ENCODE results near the gene UNKL.

The UNKL gene

DNA sequence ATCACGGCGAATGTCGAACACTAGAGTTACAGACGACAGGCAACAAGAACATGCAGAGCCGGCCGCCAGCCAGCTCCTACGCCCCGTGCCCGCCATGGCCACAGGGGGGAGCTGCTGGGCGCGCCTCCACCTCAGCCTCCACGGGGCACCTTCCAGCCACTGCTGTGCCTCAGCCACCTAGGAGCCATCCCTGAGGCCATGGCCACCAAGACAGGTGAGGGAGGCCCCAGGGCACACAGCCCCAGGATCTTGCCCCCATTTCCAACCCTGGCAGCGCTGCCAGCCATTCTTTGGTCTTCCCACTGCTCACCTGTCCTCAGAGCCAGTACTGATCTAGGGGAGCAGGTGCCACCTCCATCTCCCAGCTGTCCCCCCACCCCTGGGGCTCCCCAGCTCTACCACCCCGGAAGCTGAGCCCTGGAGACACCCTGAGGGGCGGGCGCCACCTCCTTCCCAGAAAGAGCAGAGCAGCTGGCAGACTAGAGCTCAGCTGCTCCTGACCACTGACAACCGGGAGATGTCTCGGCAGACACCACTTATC is 50.9 kb downstream of the UNKL start:
- H3K4me3 ChIP-seq (ENCODE audit: low read depth, low read length): no peak overlapping the region
- DNase-seq (ENCODE audit: low read depth): no peak

DNA sequence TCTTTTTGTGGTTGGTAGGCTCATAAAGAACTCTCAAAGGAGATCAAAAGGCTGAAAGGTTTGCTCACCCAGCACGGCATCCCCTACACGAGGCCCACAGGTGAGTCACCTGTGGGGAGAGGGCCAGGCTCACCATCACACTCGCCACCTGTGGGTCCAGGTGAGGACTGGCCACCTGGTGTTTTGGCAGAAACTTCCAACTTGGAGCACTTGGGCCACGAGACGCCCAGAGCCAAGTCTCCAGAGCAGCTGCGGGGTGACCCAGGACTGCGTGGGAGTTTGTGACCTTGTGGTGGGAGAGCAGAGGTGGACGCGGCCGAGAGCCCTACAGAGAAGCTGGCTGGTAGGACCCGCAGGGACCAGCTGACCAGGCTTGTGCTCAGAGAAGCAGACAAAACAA is 51.7 kb downstream of the UNKL start:
- no peak overlapping the region for H3K4me3 ChIP-seq (ENCODE audit: low read depth, low read length)
- DNase-seq (ENCODE audit: low read depth): no peak

DNA sequence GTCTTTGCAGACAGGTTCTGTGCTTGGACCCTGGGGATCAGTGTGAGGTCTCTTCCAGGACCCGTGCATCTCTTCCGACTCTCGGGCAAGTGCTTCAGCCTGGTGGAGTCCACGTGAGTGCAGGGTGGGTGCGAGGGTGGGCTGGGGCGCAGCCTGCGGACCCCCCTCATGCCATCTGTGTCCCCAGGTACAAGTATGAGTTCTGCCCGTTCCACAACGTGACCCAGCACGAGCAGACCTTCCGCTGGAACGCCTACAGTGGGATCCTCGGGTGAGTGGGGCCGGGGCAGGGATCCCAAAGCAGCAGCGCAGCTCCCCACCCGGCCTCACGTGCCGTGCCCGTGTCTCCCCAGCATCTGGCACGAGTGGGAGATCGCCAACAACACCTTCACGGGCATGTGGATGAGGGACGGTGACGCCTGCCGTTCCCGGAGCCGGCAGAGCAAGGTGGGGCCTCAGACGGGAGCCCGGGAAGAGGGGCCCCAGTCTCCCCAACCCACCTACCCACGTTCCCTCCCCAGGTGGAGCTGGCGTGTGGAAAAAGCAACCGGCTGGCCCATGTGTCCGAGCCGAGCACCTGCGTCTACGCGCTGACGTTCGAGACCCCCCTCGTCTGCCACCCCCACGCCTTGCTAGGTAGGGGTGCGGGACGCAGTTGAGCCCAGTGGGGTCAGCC is 52.7 kb downstream of the UNKL start:
- H3K4me3 ChIP-seq (ENCODE audit: low read depth, low read length): no peak overlapping the region
- DNase-seq (ENCODE audit: low read depth): no peak

DNA sequence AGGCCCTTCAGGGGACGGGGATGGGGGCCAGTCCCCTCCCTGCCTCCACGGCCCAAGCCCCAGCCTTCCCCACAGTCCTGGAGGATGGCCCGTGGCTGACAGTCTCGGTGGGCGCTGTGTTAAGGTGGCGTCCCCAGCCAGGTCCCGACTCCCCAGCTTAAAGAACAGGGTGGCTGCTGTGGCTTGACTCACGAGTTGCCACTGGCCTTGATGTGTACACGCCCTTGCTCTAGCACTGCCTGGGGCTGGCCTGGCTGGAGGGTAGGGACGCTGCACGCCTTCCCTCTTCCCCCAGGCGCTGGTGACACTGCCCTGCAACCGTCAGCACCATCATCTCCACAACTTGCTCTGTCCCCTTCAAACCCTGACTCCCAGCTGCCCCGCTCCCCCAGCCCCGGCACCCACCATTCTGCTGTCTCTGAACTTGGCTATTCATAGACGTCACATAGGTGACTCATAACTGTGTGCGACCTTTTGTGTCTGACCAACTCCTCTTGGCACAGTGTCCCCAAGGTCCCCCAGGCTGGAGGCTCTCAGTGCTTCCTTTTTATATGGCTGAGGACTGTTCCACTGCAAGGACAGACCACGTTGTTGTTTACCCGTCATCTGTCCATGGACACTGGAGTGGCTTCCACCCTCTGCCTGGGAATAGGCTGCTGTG is 56.5 kb downstream of the UNKL start:
- H3K4me3 ChIP-seq (ENCODE audit: low read depth, low read length): no peak overlapping the region
- DNase-seq (ENCODE audit: low read depth): no peak

DNA sequence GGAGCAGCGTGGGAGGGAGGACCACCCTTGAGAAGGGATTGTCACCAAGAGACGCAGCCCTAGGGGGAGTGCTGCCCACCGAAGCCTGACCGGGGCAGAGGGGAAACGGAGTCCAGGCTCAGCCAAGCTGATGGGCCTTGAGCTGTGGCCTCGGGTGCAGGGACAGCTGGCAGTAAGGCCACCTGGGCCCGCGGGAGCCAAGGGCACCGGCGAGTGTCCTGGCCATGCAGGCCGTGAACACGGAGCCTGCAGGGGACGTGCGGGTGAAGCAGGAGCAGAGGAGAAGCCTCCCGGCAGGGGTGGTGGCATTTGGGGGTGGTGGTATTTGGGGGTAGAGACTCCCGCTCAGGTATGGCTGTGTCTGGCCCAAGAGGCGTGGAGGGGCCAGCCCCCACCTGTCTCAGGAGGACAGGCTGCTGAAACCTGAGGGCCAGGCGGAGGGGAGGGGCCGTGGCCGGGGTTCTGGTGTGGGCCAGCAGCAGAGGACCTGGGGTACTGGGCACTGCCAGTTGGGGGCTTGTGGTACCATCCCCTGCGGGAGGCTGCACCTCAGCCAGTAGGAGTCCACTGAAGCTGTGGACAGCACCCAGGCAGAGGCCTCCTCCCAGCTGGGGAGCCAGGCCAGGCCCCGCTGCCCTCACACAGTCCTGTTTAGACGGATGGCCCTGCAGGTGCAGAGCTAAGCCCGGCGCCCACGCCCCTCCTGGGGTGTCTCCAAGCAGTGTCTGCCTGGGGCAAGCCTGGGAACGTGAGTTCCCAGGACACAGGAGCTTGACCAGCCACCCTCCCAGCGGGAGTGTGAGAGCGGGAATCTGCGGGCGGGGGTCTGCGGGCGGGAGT is 58.2 kb downstream of the UNKL start:
- H3K4me3 ChIP-seq (ENCODE audit: low read depth, low read length): no peak overlapping the region

DNA sequence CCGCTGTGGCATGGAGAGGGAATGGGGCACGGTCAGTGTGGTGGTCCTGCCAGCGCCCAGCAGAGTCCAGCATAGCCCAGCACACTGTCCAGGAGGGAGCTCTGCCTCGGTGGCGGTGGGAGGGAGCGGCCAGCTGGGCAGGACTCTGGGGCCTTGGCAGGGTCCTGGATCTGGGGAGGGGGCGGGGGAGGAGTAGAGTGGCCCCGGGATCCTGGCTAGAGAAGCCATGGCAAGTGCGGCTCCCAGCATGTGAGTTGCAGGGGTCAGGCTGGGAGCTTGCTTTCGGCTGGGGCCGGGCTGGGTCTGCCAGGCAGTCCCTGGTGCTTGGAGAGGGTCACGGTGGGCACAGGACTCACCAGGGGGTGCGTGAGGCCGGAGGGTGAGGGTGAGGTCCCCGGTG is 58.9 kb downstream of the UNKL start:
- H3K4me3 ChIP-seq (ENCODE audit: low read depth, low read length): no peak overlapping the region
- no peak for DNase-seq (ENCODE audit: low read depth)

More for the DNA sequence above, 58.2 kb downstream of the UNKL start:
- DNase-seq (ENCODE audit: low read depth): no peak

DNA sequence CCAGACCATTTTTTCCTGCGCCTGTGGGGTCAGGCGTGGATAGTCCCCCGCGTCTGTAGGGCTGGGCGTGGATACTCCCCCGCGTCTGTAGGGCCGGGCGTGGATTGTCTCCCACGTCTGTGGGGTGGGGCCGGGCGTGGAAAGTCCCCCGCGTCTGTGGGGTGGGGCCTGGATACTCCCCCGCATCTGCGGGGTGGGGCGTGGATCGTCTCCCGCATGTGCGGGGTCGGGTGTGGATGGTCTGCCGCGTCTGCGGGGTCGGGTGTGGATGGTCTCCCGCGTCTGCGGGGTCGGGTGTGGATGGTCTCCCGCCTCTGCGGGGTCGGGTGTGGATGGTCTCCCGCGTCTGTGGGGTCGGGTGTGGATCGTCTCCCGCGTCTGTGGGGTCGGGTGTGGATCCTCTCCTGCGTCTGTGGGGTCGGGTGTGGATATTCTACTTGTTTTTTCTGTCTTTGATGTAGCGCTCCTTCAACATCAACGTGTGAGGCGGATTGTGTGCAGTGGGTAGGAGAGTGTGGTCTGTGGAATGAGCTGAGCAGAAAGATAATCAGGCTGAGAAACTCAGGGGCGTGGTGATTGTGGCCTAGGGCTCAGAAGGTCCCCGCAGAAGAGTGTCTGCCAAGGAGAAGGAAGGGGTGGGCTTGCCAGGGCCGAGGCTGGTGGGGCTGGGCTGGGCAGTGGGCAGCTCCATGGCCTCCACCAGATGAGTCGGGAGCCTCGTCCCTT is 59.5 kb downstream of the UNKL start:
- H3K4me3 ChIP-seq (ENCODE audit: low read depth, low read length): no peak overlapping the region
- DNase-seq (ENCODE audit: low read depth): no peak

DNA sequence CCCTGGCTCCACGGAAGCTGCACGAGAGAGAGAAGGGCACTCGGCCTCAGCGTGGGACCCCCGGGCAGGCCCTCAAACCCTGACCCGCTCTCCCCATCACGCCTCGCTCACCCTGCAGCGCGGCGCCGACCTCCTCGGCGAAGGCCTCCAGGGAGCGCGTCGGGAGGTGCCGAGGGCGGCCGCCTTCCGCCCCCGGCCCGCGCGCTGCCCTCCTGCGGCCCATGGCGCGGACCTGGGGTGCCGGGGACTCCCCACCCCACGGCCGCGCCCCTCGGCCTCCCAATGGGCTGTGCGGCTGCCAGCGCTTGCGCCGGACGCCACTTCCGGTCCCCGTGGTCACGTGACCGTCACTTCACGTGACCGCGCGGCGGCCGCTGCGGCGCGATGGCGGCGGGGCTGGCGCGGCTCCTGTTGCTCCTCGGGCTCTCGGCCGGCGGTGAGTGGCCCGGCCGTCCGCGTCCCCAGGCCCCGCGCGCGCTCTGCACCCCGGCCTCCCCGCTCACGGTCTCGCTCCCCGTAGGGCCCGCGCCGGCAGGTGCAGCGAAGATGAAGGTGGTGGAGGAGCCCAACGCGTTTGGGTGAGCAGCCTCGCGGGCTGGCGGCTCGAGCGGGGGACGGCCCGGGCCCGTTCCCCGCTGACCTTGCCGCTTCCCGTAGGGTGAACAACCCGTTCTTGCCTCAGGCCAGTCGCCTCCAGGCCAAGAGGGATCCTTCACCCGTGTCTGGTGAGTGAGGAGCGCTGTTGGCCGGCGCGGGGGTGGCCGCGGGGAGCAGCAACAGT is 62.7 kb downstream of the UNKL start, which contains the start of the genes GNPTG and TSR3:
TSS of gene GNPTG (plus strand) at position 350 of the 781 bp plus-strand sequence. CDS start at position 385, 35 bp downstream.
TSS of gene TSR3 (minus strand) at position 297 of the 781 bp plus-strand sequence. CDS start at position 223, 74 bp downstream.
- H3K4me3 ChIP-seq (ENCODE audit: low read depth, low read length): peak within 1 kb of the TSS; percentile 61
- peak; percentile 77 for DNase-seq (ENCODE audit: low read depth)

DNA sequence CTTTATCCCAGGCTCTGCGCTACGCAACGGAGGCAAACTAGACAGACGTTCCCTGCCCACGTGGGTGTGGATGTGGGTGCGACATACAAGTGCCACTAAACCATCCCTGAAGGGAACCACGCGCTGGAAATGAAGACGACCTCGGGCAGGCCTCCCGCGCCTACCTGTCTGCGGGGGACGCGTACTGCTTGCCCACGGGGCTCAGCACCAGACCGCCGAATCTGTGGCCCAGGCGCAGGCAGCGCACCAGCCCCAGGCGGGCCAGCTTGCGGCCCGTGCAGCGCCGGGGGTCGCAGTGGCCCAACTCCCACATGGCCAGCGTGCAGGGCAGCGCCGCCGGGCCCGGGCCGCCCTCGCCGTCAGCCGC is 63.3 kb downstream of the UNKL start:
- H3K4me3 ChIP-seq (ENCODE audit: low read depth, low read length): peak overlapping the region; percentile 61
- no peak for DNase-seq (ENCODE audit: low read depth)

DNA sequence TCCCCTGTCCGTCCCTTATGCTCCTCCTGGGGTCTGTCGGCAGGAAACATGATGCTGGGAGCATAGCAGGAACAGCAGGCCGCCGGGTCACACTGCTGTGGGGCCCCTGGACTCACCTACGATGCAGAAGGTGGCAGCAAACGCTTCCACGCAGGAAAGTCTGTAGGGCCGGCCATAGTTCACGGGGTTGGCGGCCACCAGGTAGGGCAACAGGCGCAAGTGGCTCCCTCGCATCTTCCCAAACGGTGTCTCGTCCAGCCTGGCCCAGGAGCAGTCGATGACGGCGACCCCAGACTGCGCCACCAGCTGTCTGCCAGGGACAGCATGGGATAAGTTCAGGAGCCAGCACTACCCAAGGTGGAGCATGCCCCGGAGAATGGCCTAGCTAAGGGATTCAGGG is 63.8 kb downstream of the UNKL start:
- DNase-seq (ENCODE audit: low read depth): no peak
- peak overlapping the region; percentile 61 for H3K4me3 ChIP-seq (ENCODE audit: low read depth, low read length)

DNA sequence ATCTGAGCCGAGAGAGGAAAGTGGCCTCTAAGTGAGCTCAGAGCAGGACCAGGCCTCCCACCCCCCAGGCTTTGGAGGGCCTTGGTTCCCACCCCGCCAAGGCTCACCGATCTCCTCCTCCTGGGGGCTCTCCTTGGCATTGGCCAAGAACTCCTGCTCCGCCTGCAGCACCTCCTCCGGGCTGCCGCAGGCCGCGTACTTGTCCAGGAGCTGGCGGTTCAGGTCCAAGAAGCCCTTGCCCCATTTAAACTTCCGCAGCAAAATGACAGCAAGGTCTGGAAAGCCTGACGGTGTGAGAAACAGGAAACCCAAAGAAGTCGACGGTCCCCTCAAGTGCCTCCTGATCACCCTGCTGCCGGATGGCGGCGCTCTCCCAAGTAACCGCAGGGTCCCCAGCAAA is 64.6 kb downstream of the UNKL start:
- H3K4me3 ChIP-seq (ENCODE audit: low read depth, low read length): no peak overlapping the region
- no peak for DNase-seq (ENCODE audit: low read depth)

DNA sequence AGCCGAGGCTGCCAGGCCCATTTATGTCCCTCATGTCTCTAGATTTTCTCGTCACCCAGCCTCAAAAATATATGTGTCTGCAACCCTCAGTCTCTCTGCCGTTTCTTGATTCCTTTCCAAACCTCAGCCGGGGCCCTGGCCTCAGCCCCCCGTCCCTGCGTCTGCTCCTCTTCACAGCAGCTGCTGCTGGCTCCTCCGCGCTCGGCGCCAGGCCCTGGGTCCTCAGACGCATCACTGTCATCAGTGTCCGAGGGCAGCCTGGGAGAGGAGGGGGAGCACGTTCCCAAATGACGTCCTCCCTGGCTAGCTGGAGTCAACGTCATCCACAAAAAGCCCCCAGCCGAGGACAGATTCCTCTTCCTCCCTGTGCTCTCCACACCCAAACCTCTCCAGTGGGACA is 65.2 kb downstream of the UNKL start:
- DNase-seq (ENCODE audit: low read depth): no peak
- H3K4me3 ChIP-seq (ENCODE audit: low read depth, low read length): no peak overlapping the region

DNA sequence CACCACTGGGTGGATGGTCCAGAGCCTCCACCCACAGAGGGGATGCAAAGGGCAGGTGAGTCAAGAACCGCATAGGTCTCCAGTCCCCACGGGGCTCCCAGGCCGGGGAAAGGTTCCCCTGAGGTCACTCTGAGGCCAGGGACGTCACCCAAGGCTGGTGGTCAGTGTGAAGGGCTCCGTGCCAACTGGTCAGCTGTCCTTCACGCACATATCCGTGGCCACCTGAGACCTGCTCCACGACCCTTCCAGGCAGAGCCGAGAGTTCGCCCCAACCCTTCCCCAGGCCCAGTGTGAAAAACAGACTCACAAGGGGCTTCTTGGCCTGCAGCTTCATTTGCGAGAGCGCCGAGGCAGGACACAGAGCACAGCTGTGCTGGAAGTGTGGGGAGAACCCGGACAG is 65.6 kb downstream of the UNKL start:
- no peak for DNase-seq (ENCODE audit: low read depth)
- H3K4me3 ChIP-seq (ENCODE audit: low read depth, low read length): no peak overlapping the region

DNA sequence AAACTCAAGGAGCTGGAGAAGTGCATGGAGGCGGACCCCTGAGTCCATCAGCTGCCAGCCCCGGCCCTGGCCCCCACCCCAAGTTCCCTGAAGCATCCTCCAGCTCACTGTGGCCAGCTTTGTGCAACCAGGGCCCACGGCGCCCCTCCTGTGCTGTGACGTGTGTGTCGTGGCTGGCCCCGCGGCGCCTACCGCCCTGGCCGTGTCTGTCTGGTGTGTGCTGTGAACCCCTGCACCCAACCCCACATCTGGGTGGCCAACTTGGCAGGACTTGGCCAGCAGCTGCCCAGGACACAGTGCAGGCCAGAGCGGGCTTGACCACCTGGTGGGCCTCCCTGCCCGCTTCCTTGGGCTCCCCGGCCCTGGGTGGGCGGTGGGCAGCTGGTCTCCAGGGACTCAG is 66.1 kb downstream of the UNKL start:
- no peak overlapping the region for H3K4me3 ChIP-seq (ENCODE audit: low read depth, low read length)
- no peak for DNase-seq (ENCODE audit: low read depth)

DNA sequence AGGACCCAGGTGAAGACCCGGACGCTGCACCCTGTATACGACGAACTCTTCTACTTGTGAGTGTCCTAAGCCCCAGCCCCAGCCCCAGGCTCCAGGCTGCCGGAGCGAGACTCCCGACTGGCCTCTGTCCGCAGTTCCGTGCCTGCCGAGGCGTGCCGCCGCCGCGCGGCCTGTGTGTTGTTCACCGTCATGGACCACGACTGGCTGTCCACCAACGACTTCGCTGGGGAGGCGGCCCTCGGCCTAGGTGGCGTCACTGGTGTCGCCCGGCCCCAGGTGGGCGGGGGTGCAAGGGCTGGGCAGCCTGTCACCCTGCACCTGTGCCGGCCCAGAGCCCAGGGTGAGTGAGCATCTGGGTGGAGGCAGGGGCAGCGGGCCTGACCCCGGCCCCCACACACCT is 66.5 kb downstream of the UNKL start:
- no peak for DNase-seq (ENCODE audit: low read depth)
- H3K4me3 ChIP-seq (ENCODE audit: low read depth, low read length): no peak overlapping the region

DNA sequence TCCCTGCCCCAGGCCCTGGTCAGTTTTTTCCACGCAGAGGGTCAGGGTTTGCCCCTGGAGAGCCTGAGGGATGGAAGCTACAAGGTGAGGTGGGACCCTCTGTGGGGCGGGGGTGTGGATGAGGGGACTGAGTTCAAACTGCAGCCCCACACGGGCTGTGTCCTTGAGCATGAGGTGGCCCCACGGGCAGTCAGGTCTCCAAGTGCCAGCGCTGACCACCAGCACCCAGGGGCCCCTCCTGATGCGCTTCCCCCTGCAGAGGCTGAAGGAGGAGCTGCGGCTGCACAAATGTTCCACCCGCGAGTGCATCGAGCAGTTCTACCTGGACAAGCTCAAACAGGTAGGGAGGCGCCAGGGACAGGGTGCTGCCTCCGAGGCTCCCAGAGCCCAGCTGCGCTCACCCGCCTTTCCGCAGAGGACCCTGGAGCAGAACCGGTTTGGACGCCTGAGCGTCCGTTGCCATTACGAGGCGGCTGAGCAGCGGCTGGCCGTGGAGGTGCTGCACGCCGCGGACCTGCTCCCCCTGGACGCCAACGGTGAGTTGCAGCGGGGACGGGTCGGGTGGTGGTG is 67.1 kb downstream of the UNKL start:
- no peak for DNase-seq (ENCODE audit: low read depth)
- no peak overlapping the region for H3K4me3 ChIP-seq (ENCODE audit: low read depth, low read length)

DNA sequence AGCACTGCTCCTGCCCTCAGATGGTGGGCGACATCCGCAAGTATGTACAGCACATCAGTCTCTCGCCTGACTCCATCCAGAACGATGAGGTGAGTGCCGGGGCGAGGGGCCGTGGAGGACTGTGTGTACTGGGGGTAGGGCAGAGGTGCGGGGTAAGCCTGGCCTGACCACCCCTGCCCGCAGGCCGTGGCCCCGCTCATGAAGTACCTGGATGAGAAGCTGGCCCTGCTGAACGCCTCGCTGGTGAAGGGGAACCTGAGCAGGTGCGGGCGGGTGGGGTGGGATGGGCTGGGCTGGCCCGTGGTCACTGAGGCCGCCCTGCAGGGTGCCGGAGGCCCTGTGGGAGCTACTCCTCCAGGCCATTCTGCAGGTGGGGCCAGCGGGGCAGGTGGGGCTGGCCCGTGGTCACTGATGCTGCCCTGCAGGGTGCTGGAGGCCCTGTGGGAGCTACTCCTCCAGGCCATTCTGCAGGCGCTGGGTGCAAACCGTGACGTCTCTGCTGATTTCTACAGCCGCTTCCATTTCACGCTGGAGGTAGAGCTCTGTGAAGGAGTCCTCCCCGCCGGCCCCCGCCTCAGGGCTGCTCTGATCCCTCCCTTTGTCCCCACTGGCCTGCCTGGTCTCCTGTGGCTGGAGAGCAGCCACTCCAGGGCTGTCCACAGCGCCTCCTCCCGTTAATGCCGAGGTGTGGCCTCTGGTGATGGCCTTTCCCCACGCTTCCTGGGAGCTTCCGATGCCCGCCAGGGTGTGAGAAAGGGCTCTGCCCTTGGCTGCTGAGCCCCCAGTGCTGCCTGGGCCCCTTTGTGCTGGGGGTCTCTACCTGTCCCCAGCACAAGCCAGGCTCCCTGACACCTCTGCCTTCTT is 67.8 kb downstream of the UNKL start:
- H3K4me3 ChIP-seq (ENCODE audit: low read depth, low read length): no peak overlapping the region
- DNase-seq (ENCODE audit: low read depth): no peak
